ENCODE data around the gene TBC1D32. TPM values are rescaled to one million over a fixed set of nuclear protein-coding genes. Genes with fewer than 3 reads are reported as not detected.

Gene TBC1D32
- total RNA-seq, 1 donor from 2014 or later: 8.9 TPM

- Mint-ChIP-seq H3K27ac (ENCODE audit: unreplicated experiment) (no peak overlapping the region), H3K4me1 (ENCODE audit: low read depth, unreplicated experiment) (no peaks in the 10 kb centered on the region), H3K9me3 (ENCODE audit: unreplicated experiment) (peaks cover 23% of the 10 kb centered on the region), H3K36me3 (ENCODE audit: low read depth, unreplicated experiment) (peaks cover 48% of the 10 kb centered on the region), H3K27me3 (ENCODE audit: low read depth, unreplicated experiment) (no peaks in the 10 kb centered on the region), H3K4me3 (ENCODE audit: unreplicated experiment) (no peak overlapping the region)
- DNase-seq (ENCODE audit: low read depth) (no peak), FAIRE-seq (no peak)
- H3K4me3 ChIP-seq (ENCODE audit: insufficient read depth, low read depth, low read length): no peak overlapping the region
- no peak overlapping the region for H3K27ac ChIP-seq (ENCODE audit: low read depth, low read length)
- no peaks in the 10 kb centered on the region for H4K20me1 ChIP-seq (ENCODE audit: insufficient read depth, low read length)
- TF ChIP-seq CTCF (IDR thresholded peaks at IDR 0.05; ENCODE audit: insufficient read depth, low read depth, low read length): no peak
- TF ChIP-seq EZH2 (IDR thresholded peaks at IDR 0.05; ENCODE audit: insufficient read depth, low read length): no peak
- H3K4me1 ChIP-seq (ENCODE audit: insufficient read depth, low read length): no peaks in the 10 kb centered on the region
- peaks cover 4% of the 10 kb centered on the region for H3K9me3 ChIP-seq (ENCODE audit: insufficient read depth, low read depth, low read length)
- no peaks in the 10 kb centered on the region for H3K36me3 ChIP-seq (ENCODE audit: insufficient read depth, low read length)
- H3K4me2 ChIP-seq (ENCODE audit: low read length): no peak overlapping the region
- H3K9ac ChIP-seq (ENCODE audit: low read length): no peak overlapping the region
- H2AFZ ChIP-seq (ENCODE audit: low read depth, low read length): no peak overlapping the region
- no peaks in the 10 kb centered on the region for H3K79me2 ChIP-seq (ENCODE audit: insufficient read depth, low read length)
- no peaks in the 10 kb centered on the region for H3K27me3 ChIP-seq (ENCODE audit: insufficient read depth, low read length)
Observed at GRCh38 chr6:121263742-121264141, 70.5 kb downstream of the TBC1D32 start.

DNA sequence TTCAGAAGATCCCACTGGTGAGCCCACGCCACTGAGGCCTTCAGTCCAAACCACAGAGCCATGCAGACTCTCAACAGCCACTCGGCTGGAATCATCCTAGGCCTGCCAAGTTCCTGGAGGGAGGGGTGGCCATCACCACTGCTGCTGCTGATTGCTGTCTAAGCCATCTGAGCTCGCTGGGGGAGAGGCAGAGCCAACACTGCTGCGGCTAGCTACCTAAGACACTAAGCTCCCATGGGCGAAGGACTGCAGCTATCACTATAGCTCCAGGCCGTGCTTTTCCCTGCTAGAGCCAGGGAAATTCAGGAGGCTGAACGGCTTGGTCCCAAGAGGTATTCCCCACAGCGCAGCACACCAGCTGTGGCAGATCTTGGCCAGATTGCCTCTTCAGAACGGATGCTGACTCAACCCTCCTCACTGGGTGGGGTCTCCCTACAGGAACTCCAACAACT, 73.6 kb downstream of the TBC1D32 start:
- Histone ChIP-seq H3K27me3 (ENCODE audit: insufficient read depth, low read length) (no peaks in the 10 kb centered on the region), H3K4me3 (ENCODE audit: insufficient read depth, low read depth, low read length) (no peak overlapping the region), H3K9ac (ENCODE audit: low read length) (no peak overlapping the region), H2AFZ (ENCODE audit: low read depth, low read length) (peak overlapping the region; percentile 47), H3K79me2 (ENCODE audit: insufficient read depth, low read length) (no peaks in the 10 kb centered on the region), H3K36me3 (ENCODE audit: insufficient read depth, low read length) (no peaks in the 10 kb centered on the region), H3K4me1 (ENCODE audit: insufficient read depth, low read length) (no peaks in the 10 kb centered on the region), H3K9me3 (ENCODE audit: insufficient read depth, low read depth, low read length) (no peaks in the 10 kb centered on the region), H4K20me1 (ENCODE audit: insufficient read depth, low read length) (no peaks in the 10 kb centered on the region), H3K27ac (ENCODE audit: low read depth, low read length) (no peak overlapping the region), H3K4me2 (ENCODE audit: low read length) (peak overlapping the region; percentile 39)
- FAIRE-seq (no peak), DNase-seq (ENCODE audit: low read depth) (peak; percentile 60)
- no peaks in the 10 kb centered on the region for H3K27me3 Mint-ChIP-seq (ENCODE audit: low read depth, unreplicated experiment)
- no peak overlapping the region for H3K4me3 Mint-ChIP-seq (ENCODE audit: unreplicated experiment)
- no peaks in the 10 kb centered on the region for H3K4me1 Mint-ChIP-seq (ENCODE audit: low read depth, unreplicated experiment)
- peaks cover 17% of the 10 kb centered on the region for H3K9me3 Mint-ChIP-seq (ENCODE audit: unreplicated experiment)
- H3K27ac Mint-ChIP-seq (ENCODE audit: unreplicated experiment): no peak overlapping the region
- TF ChIP-seq CTCF (IDR thresholded peaks at IDR 0.05; ENCODE audit: insufficient read depth, low read depth, low read length) (no peak), EZH2 (IDR thresholded peaks at IDR 0.05; ENCODE audit: insufficient read depth, low read length) (no peak)
- peaks cover 30% of the 10 kb centered on the region for H3K36me3 Mint-ChIP-seq (ENCODE audit: low read depth, unreplicated experiment)

GRCh38 chr6:121247386-121247785, 86.9 kb downstream of the TBC1D32 start:
- TF ChIP-seq CTCF (IDR thresholded peaks at IDR 0.05; ENCODE audit: insufficient read depth, low read depth, low read length) (no peak), EZH2 (IDR thresholded peaks at IDR 0.05; ENCODE audit: insufficient read depth, low read length) (no peak)
- DNase-seq (ENCODE audit: low read depth) (peak; percentile 81), FAIRE-seq (no peak)
- Mint-ChIP-seq H3K36me3 (ENCODE audit: low read depth, unreplicated experiment) (peaks cover 11% of the 10 kb centered on the region), H3K9me3 (ENCODE audit: unreplicated experiment) (no peaks in the 10 kb centered on the region), H3K4me3 (ENCODE audit: unreplicated experiment) (no peak overlapping the region), H3K27ac (ENCODE audit: unreplicated experiment) (no peak overlapping the region), H3K27me3 (ENCODE audit: low read depth, unreplicated experiment) (no peaks in the 10 kb centered on the region), H3K4me1 (ENCODE audit: low read depth, unreplicated experiment) (no peaks in the 10 kb centered on the region)
- H3K79me2 ChIP-seq (ENCODE audit: insufficient read depth, low read length): no peaks in the 10 kb centered on the region
- H3K4me3 ChIP-seq (ENCODE audit: insufficient read depth, low read depth, low read length): no peak overlapping the region
- H3K27ac ChIP-seq (ENCODE audit: low read depth, low read length): no peak overlapping the region
- H3K9me3 ChIP-seq (ENCODE audit: insufficient read depth, low read depth, low read length): no peaks in the 10 kb centered on the region
- no peaks in the 10 kb centered on the region for H3K36me3 ChIP-seq (ENCODE audit: insufficient read depth, low read length)
- H3K4me2 ChIP-seq (ENCODE audit: low read length): no peak overlapping the region
- H3K4me1 ChIP-seq (ENCODE audit: insufficient read depth, low read length): no peaks in the 10 kb centered on the region
- H3K27me3 ChIP-seq (ENCODE audit: insufficient read depth, low read length): no peaks in the 10 kb centered on the region
- H3K9ac ChIP-seq (ENCODE audit: low read length): no peak overlapping the region
- no peaks in the 10 kb centered on the region for H4K20me1 ChIP-seq (ENCODE audit: insufficient read depth, low read length)
- no peak overlapping the region for H2AFZ ChIP-seq (ENCODE audit: low read depth, low read length)

Data from astrocyte (in vitro differentiated cells and primary cell).